Measurements from ENCODE around the gene ANTXR1.

DNA sequence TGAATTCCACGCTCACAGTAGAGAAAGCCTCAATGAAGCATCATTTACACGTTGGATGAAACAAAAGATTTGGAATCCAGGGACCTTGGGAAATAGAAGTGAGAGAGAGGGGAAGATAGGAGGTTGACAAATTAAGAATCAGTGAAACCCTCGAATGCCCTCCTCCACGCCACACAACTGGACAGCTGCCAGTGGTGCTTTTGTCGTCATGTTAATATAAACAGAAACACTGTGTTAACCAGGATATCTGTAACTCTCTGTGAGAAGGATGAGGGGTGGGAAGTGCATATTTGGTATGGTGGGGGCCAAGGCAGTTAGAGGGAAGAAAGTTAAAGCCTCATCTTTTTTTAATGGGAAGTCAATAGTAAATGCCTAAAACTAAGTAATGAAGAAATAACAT is 265.4 kb downstream of the ANTXR1 start:
- TF ChIP-seq, protein P1, sequence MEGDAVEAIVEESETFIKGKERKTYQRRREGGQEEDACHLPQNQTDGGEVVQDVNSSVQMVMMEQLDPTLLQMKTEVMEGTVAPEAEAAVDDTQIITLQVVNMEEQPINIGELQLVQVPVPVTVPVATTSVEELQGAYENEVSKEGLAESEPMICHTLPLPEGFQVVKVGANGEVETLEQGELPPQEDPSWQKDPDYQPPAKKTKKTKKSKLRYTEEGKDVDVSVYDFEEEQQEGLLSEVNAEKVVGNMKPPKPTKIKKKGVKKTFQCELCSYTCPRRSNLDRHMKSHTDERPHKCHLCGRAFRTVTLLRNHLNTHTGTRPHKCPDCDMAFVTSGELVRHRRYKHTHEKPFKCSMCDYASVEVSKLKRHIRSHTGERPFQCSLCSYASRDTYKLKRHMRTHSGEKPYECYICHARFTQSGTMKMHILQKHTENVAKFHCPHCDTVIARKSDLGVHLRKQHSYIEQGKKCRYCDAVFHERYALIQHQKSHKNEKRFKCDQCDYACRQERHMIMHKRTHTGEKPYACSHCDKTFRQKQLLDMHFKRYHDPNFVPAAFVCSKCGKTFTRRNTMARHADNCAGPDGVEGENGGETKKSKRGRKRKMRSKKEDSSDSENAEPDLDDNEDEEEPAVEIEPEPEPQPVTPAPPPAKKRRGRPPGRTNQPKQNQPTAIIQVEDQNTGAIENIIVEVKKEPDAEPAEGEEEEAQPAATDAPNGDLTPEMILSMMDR (IDR thresholded peaks at IDR 0.05): no peak
- no peak for TF ChIP-seq POLR2A (IDR thresholded peaks at IDR 0.05)
